Epithelial cell of proximal tubule (primary cell): ENCODE results near the gene RBM47. TPM values are rescaled to one million over a fixed set of nuclear protein-coding genes. Genes with fewer than 3 reads are reported as not detected.
A peak's percentile ranks its signal among the peaks of the same experiment; 100 is the strongest.

Experiments used
- DNase-seq: peaks from one replicate; pipeline ENCODE4 v3.0.0-alpha.2; 2011; ENCODE audit warnings: low read depth
- H3K4me3 ChIP-seq: 2 replicates; pipeline ENCODE4 v1.5.1; 2011; ENCODE audit warnings: low read depth, mild to moderate bottlenecking, low read length
- total RNA-seq: library from RNA; depleted of rRNA; stranded (reverse); fragments of >200 nt; gene quantifications from 2 replicates; pipeline ENCODE4 v1.2.3, GENCODE V29; 2015
- TF ChIP-seq, protein P1 (sequence below): conservative IDR thresholded peaks from 2 replicates; pipeline ENCODE4 v1.5.1; 2012; ENCODE audit warnings: low read depth, mild to moderate bottlenecking, low read length

RBM47 gene
- total RNA-seq, 1 donor from 2014 or later, result 42.9 TPM

- no peak for DNase-seq
- TF ChIP-seq, protein P1, sequence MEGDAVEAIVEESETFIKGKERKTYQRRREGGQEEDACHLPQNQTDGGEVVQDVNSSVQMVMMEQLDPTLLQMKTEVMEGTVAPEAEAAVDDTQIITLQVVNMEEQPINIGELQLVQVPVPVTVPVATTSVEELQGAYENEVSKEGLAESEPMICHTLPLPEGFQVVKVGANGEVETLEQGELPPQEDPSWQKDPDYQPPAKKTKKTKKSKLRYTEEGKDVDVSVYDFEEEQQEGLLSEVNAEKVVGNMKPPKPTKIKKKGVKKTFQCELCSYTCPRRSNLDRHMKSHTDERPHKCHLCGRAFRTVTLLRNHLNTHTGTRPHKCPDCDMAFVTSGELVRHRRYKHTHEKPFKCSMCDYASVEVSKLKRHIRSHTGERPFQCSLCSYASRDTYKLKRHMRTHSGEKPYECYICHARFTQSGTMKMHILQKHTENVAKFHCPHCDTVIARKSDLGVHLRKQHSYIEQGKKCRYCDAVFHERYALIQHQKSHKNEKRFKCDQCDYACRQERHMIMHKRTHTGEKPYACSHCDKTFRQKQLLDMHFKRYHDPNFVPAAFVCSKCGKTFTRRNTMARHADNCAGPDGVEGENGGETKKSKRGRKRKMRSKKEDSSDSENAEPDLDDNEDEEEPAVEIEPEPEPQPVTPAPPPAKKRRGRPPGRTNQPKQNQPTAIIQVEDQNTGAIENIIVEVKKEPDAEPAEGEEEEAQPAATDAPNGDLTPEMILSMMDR, result no peak
- H3K4me3 ChIP-seq, result no peak overlapping the region
These were observed 44.4 kb downstream of the RBM47 start for GRCh38 chr4:40585201-40585799.

- no peak for DNase-seq
- TF ChIP-seq, protein P1, result no peak
- no peak overlapping the region for H3K4me3 ChIP-seq
These were observed 45.0 kb downstream of the RBM47 start for GRCh38 chr4:40584517-40585141.

DNA sequence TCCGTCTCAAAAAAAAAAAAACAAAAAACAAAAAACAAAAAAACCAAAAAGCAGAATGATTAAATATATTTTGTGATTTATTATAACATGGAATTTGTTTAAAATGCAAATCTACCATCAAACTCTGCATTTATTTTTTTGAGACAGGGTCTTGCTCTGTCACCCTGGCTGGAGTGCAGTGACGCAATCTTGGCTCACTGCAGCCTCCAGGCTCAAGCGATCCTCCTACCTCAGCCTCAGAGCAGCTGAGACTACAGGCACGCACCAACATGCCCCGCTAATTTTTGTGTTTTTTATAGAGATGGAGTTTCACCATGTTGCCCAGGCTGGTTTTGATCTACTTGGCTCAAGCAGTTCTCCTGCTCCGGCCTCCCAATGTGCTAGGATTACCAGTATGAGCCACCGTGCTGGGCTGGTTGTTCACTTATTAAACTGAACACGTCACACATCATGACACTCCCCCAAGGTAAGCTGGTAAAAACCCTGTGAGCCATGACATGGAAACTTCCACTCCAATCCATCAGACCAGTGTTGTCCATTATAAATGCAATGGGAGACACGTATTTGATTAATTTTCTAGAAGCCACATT is 45.7 kb downstream of the RBM47 start:
- DNase-seq, result peak; percentile 90
- TF ChIP-seq, protein P1, result no peak
- H3K4me3 ChIP-seq, result no peak overlapping the region

DNA sequence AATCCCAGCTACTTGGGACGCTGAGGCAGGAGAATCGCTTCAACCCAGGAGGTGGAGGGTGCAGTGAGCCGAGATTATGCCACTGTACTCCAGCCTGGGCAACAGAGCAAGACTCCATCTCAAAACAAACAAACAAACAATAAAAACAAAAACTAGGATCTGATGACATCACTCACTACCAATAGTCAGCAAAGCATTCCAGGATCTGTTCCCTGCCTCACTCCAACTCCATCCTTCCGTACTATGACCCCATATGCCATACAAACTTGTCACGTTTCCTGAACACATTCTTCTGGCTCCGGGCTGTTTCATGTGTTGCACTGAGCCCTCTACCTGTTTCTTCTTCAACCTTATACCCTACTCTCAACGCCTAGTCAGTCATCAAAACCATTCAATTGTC is 47.3 kb downstream of the RBM47 start:
- DNase-seq, result no peak
- TF ChIP-seq, protein P1, result no peak
- no peak overlapping the region for H3K4me3 ChIP-seq

- DNase-seq, result no peak
- TF ChIP-seq, protein P1, result no peak
These were observed 48.2 kb downstream of the RBM47 start for GRCh38 chr4:40581254-40582140.

GRCh38 chr4:40579983-40580382 is 49.7 kb downstream of the RBM47 start:
- DNase-seq, result peak; percentile 76
- TF ChIP-seq, protein P1, result no peak
- no peak overlapping the region for H3K4me3 ChIP-seq

More at GRCh38 chr4:40581254-40582140, 48.2 kb downstream of the RBM47 start:
- H3K4me3 ChIP-seq, result no peak overlapping the region
